ENCODE measurements around the gene ROR1.
A peak's percentile ranks its signal among the peaks of the same experiment; 100 is the strongest.

ROR1 gene

DNA sequence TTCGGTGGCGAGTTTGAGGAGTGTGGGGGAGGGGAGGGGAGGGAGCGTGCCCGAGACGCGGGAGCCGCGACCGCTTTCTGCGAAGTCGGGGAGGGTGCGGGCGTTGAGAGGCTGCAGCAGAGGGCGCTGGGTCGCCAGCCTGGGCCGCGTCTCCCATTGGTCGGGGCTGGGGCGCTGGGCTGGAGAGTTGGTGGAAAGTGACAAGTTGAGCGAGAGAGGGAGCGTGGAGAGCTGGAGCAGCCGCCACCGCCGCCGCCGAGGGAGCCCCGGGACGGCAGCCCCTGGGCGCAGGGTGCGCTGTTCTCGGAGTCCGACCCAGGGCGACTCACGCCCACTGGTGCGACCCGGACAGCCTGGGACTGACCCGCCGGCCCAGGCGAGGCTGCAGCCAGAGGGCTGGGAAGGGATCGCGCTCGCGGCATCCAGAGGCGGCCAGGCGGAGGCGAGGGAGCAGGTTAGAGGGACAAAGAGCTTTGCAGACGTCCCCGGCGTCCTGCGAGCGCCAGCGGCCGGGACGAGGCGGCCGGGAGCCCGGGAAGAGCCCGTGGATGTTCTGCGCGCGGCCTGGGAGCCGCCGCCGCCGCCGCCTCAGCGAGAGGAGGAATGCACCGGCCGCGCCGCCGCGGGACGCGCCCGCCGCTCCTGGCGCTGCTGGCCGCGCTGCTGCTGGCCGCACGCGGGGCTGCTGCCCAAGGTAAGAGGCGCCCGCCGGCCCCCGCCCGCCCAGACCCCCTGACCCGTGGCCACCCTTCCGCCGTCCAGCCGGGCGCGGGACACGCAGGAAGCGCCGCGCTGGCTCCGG, at the start of gene ROR1:
Gene ROR1, plus strand, starts transcription at position 203 of the 802 bp plus-strand sequence.
- DNase-seq: peak; percentile 19

DNA sequence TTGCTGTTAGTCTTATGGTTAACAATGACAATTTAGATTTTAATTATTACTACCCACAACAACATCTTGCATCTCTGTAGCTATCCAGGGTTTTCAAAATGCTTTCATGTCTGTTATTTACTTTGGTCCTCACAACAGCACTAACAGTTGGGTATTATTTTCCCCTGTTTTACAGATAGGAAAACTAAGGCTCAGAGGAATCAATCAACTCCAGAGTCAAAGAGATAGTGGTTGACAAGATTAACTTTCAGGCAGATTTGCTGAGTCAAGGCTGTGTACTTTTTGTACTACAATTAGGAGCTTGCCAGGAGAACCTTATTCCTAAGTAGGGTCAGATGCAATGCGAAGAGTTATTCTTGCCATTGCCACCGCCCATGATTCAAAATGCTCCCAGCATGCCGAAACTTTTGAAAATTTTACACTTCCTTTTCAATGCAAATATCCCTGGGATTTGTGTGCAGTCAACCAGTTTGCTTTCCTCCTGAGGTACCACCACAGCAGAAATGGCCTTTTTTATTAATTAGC, 49.4 kb upstream of the ROR1 start:
- no peak for DNase-seq

DNA sequence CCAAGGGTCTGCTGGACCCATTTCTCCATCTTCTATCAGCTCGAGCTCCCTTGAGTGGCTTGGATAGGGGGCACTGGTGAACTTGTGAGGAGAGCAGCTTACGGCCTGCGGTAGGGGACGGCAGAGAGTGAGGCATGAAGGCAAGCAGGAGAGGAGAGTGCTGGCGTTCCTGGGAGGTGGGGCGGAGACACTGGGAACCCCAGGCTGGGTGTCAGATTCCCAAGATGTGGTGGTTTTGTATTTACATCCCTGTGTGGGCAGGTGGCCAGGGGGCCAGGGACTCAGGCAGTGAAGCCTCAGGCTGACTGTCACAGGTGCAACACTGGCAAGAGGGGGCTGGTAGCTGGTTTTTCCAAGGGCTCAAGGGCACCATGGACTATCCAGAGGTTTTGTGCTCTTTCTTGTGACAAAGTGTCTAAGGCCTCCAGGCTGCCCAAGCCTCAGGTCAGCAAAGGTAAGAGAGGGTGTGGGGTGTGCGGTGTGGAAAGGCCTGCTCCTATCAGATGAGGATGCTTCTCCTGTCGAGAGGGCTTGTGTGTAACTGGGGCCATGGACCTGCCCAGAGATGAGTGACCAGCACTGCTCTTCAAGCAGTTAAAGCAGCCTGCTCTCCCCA, 45.1 kb upstream of the ROR1 start:
- no peak for DNase-seq

DNA sequence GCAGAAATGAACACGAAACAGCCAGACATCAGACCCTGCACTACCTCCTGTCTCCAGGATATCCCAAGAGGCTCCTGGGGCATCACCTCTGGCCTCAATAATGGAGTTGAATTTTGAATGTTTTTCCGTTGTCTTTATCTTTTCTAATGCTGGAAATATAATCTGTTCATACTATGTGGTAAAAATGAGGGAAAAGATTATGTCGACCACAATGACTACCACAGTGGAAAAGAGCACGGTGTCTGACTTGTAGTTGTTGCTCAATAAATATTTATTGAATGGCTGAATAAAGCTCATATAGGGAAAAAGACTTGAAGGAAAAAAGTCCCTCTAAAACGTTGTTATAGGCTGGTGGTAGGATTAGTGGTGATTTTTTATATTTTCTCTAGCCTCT, 44.6 kb upstream of the ROR1 start:
- no peak for DNase-seq

DNA sequence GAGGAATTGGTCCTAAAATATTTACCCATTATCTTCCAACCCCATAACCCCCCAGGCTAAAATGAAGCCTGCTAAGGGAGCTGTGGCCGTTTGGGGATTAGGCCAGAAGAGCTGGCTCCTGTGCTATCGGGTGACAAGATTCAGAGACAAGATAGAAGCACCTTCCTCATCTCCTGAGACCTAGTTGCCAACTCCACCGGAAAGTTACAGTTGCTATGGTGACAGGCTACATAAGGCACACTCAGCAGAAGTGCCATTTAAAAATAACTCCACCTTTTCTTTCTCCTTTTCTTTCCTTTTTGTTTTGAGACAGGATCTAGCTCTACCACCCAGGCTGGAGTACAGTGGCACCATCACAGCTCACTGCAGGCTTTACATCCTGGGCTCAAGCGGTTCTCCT, 43.6 kb upstream of the ROR1 start:
- DNase-seq: no peak

DNA sequence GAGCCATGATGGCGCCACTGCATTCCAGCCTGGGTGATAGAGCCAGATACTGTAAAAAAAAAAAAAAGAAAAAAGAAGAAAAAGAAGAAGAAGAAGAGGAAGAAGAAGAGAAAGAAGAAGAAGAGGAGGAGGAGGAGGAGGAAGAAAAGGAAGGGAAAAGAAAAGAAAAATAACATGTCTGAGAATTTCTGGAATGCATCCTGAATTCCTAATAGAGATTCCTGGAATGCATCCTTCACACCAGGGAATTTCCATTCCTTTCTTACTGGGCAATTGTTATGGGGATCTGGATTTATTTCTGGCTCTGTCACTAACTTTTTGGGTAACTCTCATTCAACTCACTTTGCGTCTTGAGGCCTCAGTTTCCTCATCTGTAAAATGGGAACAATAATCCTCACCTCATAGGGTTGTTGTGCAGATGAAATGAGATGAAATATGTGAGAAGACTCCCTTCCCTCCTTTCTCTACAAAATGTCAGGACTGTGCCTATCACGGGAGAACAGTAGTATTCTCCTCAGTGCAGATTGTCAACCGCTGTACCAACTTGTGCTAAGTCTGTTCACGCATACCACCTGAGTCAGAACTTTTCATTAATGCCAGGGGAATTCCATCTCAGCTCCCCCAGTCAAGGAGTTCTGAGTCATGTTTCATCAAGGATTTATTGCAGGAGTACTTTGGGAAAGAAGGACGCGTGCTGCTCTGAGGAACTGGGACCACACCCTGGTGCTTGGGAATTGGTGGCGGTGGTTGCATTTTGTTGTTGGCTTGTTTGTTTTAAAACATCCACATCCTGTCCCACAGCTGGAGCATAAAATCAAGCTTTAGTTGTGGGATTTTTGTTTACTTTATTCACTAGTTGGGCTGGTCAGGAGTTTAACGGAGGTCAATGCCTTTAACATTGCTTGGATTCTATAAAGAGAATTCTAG, 42.4 kb upstream of the ROR1 start:
- no peak for DNase-seq

DNA sequence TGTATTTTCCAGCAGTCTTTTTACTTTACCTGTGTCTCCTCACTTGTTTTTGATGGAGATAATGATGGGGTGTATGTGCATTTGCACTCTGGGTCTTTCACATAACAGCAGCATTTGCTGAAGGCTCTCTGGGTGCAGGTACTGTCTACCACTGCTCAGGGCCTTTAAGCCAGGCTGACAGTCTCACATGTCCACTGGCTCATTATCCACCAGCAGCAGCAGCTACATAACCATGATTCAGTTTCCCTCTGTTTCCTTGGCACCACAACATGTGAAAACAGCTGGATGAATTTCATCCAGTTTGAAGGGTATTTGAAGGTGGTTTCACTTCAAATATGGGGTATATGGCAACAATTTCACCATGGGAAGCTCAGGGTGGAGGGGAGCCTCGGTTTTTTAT, 41.2 kb upstream of the ROR1 start:
- no peak for DNase-seq

DNA sequence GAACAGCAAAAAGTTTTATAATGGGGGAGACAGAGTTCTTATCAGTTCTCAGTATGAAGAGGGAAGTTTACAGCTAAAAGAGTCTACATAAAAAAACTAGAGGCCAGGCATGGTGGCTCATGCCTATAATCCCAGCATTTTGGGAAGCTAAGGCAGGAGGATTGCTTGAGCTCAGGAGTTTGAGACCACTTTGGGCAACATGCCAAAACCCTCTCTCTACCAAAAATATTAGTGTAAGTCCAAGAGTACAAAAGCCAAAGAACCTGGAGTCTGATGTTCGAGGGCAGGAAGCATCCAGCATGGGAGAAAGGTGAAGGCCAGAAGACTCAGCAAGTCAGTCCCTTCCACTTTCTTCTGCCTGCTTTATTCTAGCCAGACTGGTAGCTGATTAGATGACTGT, 35.0 kb upstream of the ROR1 start:
- DNase-seq: no peak

DNA sequence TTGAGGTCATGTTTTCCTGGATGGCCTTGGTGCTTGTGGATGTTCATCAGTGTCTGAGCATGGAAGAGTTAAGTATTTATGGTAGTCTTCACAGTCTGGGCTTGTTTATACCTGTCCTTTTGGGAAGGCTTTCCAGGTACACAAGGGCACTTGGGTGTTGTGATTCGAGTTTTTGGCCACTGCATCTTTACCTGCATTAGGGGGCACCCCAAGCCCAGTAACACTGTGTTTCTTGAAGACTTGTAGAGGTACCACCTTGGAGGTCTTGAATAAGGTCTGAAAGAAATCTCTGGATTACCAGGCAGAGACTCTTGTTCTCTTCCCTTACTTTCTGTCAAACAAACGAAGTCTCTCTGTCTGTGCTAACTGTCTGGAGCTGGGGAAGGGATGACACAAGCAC, 34.4 kb upstream of the ROR1 start:
- no peak for DNase-seq

DNA sequence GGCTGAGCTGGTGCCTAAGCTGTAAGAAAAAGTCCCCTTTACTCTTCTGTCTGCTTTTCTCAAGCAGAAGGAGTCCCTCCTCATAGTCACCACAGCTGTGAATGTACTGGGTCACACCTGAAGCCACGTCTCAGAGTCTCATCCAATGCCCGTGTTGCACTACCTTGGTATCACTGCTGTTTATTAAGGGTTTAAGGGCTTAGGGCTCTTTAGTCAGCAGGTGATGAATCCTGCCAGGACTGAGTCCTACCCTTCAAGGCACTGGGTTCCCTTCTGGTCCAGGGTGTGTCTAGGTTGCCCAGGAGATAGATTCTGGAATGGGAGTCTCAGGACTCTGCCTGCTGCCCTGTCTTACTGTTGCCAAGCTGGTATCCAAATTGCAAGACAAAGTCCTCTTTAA, 33.4 kb upstream of the ROR1 start:
- no peak for DNase-seq

DNA sequence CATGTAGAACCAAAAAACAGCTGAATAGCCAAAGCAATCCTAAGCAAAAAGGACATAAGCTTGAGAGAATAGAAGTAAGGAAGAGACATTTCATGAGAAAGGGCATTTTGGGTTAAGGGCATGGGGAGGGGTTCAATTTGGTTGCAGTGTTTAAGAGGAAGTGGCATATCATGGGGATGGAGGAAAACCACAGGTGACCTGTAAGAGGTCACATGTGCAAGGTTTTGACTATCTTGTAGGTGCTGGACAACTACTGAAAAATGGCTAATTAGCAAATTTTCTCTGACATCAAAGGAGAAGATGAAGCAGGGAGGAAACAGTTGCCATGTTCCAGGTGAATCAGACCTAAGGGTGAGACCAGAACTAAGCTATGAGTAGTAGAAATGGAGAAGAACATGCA, 31.3 kb upstream of the ROR1 start:
- no peak for DNase-seq

DNA sequence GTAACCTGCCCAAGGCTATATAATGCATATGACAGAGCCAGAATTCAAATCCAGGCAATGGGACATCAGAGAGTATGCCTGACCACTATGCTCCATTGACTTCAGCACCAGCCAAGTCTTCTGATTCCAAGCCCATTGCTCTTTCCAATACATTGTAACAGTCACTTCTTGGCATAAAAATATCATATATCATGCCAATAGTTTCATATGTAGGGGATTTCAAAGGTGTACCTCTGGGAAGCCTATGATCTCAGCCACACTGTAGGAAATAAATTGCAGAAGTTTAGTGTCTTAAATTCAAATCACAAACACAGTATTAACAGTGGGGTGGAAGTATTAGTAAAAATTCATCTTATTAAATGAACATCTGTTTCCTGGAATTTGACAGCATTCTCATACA, 30.0 kb upstream of the ROR1 start:
- no peak for DNase-seq

DNA sequence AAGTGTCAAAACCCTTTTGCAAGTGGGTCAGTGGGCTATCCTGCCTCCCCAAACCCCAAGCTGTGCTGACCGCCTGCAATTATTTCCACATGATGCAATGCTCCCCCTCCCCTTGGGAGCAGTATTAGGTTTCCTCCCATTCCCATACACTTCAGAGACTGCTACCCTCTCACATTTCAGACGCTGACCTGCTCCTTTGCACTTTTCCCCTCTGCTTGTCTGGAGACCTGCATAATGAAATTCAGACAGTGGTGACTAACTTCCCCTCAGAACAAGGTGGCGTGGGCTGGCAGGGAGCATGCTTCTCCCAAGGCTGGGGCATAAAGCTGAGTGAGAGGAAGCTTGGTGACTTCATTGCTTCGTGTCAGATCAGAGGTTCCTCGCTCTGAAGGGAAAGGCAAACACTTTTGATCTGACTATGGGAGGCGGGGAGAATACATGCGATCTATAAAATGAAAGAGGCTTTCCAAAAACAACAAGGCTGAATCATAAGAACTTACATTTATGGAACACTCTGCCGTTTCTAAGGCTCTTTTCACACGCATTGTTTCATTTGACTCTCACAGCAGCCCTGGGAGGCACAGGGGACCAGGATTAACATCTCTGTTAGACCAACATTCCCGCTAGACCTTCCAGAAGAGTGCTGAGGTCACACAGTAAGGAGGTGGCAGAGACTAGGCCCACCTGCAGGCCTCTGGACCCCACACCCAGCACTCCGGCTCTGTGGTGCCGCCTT, 27.5 kb upstream of the ROR1 start:
- DNase-seq: no peak

DNA sequence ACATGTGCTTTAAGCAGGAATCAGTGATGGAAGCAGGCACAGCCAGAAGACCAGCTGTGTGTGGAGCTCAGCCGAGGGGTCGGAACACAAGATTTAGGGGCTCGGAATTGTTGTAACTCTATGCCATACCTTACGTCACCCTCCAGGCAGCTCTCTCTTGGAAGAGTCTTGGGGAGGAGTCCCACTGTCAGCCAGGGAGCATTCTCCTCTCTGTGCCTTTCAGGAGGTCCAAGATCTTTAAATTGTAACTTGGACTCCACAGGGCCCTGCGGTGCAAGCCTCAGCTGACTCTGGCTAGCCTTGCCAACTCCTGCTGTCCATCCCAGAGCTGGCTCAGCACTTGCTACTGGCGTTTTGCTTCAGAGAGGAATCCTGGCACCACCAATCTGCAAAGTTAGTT, 26.4 kb upstream of the ROR1 start:
- no peak for DNase-seq

DNA sequence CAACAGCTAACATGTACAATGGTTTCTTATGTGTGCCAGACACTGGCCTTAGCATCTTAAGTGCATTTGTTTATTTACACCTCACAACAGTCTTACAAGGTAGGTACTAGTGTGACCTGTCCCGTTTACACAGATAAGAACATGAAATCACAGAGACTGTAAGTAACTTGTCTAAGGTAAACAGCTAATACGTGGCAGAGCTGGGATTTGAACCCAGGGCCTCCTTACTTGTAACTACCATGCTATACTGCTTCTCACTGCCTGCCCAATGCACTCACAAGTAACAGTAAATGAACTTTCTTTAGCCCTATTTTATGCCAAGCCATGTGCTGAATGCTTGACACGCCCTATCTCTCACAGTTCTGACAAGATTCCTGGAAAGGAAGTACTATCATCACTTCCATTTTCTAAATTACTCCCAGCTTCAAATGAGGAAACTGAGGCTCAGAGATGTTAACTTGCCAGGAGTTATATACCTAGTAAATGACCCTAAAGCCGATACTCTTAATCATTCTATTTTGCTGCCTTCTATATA, 25.7 kb upstream of the ROR1 start:
- DNase-seq: no peak

DNA sequence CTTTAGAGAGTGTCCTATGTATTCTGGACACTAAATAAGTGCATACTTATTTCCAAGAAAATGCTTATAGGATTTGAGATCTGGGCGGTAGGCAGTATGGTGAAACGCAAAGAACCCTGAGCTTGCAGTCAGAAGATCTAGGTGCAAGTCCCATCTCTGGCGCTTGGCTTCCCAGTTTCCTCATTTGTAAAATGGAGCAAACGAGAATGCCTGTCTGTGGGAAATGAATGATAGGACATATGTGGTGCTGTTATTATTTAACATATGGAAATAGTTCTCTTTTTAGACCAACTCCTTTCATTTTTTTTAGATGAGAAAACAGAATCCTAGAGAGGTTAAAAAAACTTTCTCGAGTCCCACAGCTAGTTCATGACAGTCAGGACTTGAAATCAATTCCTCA, 25.2 kb upstream of the ROR1 start:
- DNase-seq: no peak

DNA sequence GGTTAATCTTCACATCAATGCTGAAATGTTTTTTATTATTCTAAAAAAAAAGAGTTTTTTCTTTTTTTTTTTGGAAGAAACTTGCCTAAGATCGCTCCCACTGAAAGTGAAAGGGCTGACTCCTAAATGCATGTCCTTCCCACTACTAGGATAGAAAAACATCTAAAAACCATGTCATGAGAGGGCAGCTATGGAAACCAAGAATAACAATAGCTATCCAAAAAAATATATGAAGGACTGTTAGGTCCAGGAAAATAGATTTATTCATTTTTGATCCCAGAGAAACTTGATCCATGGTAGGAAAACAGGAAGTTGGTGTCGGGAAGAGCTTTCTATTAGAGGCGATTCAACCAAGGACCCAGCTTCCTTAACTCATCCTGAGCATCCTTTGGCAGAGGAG, 23.1 kb upstream of the ROR1 start:
- no peak for DNase-seq

DNA sequence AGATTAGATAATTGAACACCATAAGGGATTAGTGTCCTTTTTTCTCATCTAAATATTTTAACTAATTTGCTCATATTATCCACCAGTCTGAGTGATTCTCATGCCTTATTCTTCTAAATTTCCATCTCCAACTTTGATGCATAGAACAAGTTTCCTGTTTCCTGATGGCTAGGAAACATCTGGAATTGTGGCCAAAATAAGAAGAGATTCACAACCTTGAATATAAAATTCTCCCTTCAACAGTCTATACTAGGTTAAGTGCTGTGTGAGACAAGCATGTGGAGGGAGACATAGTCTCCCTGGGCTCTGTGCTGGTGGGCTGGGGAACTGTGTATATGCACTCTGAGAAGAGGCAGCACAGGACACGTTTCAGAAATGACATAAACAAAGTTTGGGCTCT, 21.6 kb upstream of the ROR1 start:
- no peak for DNase-seq

DNA sequence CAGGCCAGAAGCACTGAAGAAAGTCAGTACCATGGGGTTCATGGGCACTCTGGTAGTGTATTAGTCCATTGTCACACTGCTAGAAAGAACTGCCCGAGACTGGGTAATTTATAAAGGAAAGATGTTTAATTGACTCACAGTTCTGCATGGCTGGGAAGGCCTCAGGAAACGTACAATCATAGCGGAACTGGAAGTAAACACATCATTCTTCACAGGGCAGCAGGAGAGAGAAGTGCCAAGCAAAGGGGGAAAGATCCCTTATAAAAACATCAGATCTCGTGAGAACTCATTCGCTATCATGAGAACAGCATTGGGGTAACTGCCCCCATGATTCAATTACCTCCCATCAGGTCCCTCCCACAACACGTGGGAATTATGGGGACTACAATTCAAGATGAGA, 20.2 kb upstream of the ROR1 start:
- DNase-seq: no peak

DNA sequence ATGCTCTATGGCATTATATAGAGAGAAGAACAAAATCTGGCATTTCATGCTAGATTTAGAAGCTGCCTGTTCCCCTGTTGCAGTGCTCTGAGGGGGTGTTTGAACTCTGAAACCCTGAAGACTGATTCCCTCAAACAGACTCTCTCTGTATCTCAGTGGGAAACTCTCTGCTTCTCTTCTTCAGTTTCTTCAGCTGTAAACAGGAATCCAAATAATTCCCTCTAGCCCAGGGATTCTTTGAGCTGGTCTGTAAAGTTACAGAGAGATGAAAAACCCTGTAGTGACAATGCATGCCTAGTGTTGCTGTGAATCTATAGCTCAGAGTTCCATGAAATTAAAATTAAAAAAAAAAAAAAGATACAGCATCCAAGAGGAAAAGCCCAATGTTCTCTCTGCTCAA, 17.0 kb upstream of the ROR1 start:
- DNase-seq: no peak

DNA sequence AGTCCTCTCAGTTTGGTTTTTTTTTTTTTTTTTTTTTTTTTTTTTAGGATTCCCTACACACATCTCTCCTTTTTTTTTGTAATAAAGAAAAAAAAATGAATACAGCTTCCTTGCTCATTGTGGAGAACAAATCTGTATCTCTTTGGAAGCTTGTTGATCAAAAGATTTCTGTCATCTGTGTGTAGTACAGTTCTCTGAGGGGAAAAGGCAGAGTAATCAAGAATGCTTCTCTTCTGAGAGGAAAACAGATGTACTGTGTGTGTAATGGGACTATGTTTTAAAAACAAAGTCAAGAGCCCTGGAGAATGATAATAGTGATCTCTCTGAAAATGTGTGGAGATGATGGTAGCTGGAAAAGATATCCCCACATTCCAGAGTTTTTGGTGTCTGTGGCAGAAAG, 16.5 kb upstream of the ROR1 start:
- no peak for DNase-seq

DNA sequence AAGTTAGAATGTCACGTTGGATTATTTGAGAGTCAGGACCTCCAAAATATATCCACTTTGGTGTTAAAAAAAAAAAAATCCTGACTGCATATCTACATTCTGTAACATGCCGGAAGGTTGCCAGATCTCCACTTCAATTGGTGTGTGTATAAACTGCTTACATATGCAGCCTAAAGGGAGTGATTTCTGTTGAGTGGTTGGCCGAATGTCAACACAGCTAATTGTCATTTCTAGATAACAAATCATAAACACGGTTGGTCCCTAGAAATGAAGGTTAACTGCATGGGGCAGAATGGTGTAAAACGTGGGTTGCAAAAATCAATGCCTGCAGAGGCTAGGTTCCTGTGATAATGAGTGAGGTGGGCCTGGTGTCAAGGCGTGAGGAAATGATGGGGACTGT, 15.0 kb upstream of the ROR1 start:
- DNase-seq: no peak

DNA sequence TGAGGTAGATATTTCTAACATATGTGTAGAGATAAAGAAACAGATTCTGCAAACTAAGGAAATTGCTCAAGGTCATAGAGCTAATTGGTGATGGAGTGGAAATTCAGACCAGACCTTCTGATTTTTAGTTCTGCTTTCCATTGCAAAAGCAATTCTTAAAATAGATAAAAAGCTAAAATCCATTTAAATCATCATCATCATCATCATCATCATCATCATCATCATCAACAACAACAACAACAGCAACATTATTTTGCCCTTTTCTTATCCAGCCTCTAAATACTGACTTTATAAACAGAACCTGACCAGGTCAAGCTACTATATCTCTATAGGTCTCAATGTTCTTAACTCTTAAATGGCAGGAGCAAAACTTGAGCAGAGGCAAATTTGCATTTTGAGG, 14.0 kb upstream of the ROR1 start:
- DNase-seq: no peak
